Upper lobe of left lung (tissue), 6 donors: ENCODE measurements around the gene KLHL5. TPM values are rescaled to one million over a fixed set of nuclear protein-coding genes. Genes with fewer than 3 reads are reported as not detected.

ENCODE experiments used
- ATAC-seq, 2 donors: fragments of 200-7000 bp; cut with Tn5 transposase; one replicate each; pipeline ENCODE4 v1.9.1; 2022; ENCODE audit warnings: mild to moderate bottlenecking in 2 of 2, moderate library complexity in 2 of 2; ENCODE audit not compliant: low FRiP score in 2 of 2
- DNase-seq, 2 donors: peaks; one replicate each; pipeline ENCODE4 v3.0.0-alpha.2; 2019 to 2020
- H3K27ac ChIP-seq, 4 donors: fragments of 200-600 bp; sonication (generic); one replicate each; pipeline ENCODE4 v1.5.1; 2016 to 2019
- H3K27me3 ChIP-seq, 4 donors: fragments of 200-600 bp; sonication (generic); one replicate each; pipeline ENCODE4 v1.5.1; 2017 to 2019
- H3K36me3 ChIP-seq, 4 donors: fragments of 200-600 bp; sonication (generic); one replicate each; pipeline ENCODE4 v1.5.1; 2016 to 2019
- H3K4me1 ChIP-seq, 4 donors: fragments of 200-600 bp; sonication (generic); one replicate each; pipeline ENCODE4 v1.5.1; 2018 to 2019
- H3K4me3 ChIP-seq, 4 donors: fragments of 200-600 bp; sonication (generic); one replicate each; pipeline ENCODE4 v1.5.1; 2017 to 2019; ENCODE audit warnings: mild to moderate bottlenecking in 2 of 4, moderate library complexity in 1 of 4
- H3K9me3 ChIP-seq, 4 donors: fragments of 200-600 bp; sonication (generic); one replicate each; pipeline ENCODE4 v1.5.1; 2018 to 2019
- CTCF ChIP-seq, 6 experiments: fragments of 450-650 bp in 4 of 6; fragments of 200-600 bp in 2 of 6; sonication (generic) in 2 of 6; IDR thresholded peaks; one replicate each; pipeline ENCODE4 v1.5.1; 2016 to 2019; ENCODE audit warnings: antibody characterized with exemption in 6 of 6
- EP300 ChIP-seq, 4 donors: sonication (generic); formaldehyde crosslinking; IDR thresholded peaks; one replicate each; pipeline ENCODE4 v1.5.1; 2017; ENCODE audit warnings: antibody characterized with exemption in 4 of 4, control low read depth in 2 of 4
- POLR2A ChIP-seq, 4 donors: fragments of 450-650 bp; IDR thresholded peaks; one replicate each; pipeline ENCODE4 v1.5.1; 2016 to 2017; ENCODE audit warnings: antibody characterized with exemption in 4 of 4, mild to moderate bottlenecking in 2 of 4
- POLR2AphosphoS5 ChIP-seq, 2 donors: sonication (generic); formaldehyde crosslinking; IDR thresholded peaks; one replicate each; pipeline ENCODE4 v1.5.1; 2017; ENCODE audit warnings: antibody characterized with exemption in 2 of 2
- WGBS, 2 donors: methylation state at CpG; one replicate each; pipeline ENCODE4 v1.1.5; 2017 to 2018; 5-methylcytosine and 5-hydroxymethylcytosine counted together
- total RNA-seq, 6 donors: library from RNA; depleted of rRNA in 4 of 6; stranded (reverse); fragments of >200 nt in 4 of 6; gene quantifications; one replicate each; pipeline versions ENCODE4 v1.1.0 to v1.2.1, GENCODE V29; 2016 to 2021
- donor health status: DM: no; HTN: no; CAD: no; lungs with moderate emphysema.
- donor health status: DM: no; HTN: yes; CAD: no; lungs with severe emphysema.

KLHL5 gene
- total RNA-seq, 6 donors from 2014 or later, result 14.7 to 36.2 (median 23.7) TPM

- WGBS, 2 donors, result 5 to 8% methylated on average over 8 of the region's 8 CpGs
- peaks cover 31 to 38% (median 37%) of the 10 kb centered on the region in 4 donors for H3K4me1 ChIP-seq
These were observed 18.1 kb upstream of the KLHL5 start for GRCh38 chr4:39043861-39044363.

GRCh38 chr4:39044364-39044955 lies 17.6 kb upstream of the KLHL5 start:
- TF ChIP-seq CTCF (IDR thresholded peaks at IDR 0.05), result no peak
- TF ChIP-seq EP300 (IDR thresholded peaks at IDR 0.05), result no peak
- TF ChIP-seq POLR2AphosphoS5 (IDR thresholded peaks at IDR 0.05), result peak; percentile 17 to 38
- TF ChIP-seq POLR2A (IDR thresholded peaks at IDR 0.05), result peak in 2 of 4 donors; percentile 18 to 47
- H3K27ac ChIP-seq, result peak overlapping the region; percentile 87 to 100 (median 95)
- no peaks in the 10 kb centered on the region for H3K36me3 ChIP-seq
- DNase-seq, result peak; percentile 96 to 97
- peaks cover 31 to 44% (median 37%) of the 10 kb centered on the region in 4 donors for H3K4me1 ChIP-seq
- ATAC-seq, result peak; percentile 93 to 94
- peak overlapping the region; percentile 57 to 98 (median 88) for H3K4me3 ChIP-seq
- no peaks in the 10 kb centered on the region for H3K27me3 ChIP-seq
- no peaks in the 10 kb centered on the region for H3K9me3 ChIP-seq
- 0 to 1% methylated on average over 8 to 21 of the region's 54 CpGs for WGBS, 2 donors

More at GRCh38 chr4:39043861-39044363, 18.1 kb upstream of the KLHL5 start:
- H3K27me3 ChIP-seq, result no peaks in the 10 kb centered on the region
- DNase-seq (no peak), ATAC-seq (no peak)
- peak overlapping the region; percentile 57 to 98 (median 88) for H3K4me3 ChIP-seq
- H3K9me3 ChIP-seq, result no peaks in the 10 kb centered on the region
- no peak for TF ChIP-seq POLR2AphosphoS5 (IDR thresholded peaks at IDR 0.05)
- TF ChIP-seq CTCF (IDR thresholded peaks at IDR 0.05), result no peak
- peak in 1 of 4 donors; percentile 4 for TF ChIP-seq EP300 (IDR thresholded peaks at IDR 0.05)
- TF ChIP-seq POLR2A (IDR thresholded peaks at IDR 0.05), result no peak
- H3K27ac ChIP-seq, result peak overlapping the region; percentile 87 to 100 (median 95)
- H3K36me3 ChIP-seq, result no peaks in the 10 kb centered on the region

GRCh38 chr4:39044956-39045826 lies 16.8 kb upstream of the KLHL5 start:
- TF ChIP-seq EP300 (IDR thresholded peaks at IDR 0.05) (no peak), CTCF (IDR thresholded peaks at IDR 0.05) (peak in 1 of 6 experiments; percentile 16), POLR2AphosphoS5 (IDR thresholded peaks at IDR 0.05) (peak in 1 of 2 donors; percentile 10), POLR2A (IDR thresholded peaks at IDR 0.05) (peak in 1 of 4 donors; percentile 58)
- peak overlapping the region; percentile 87 to 100 (median 95) for H3K27ac ChIP-seq
- 2 to 4% methylated on average over 27 to 31 of the region's 82 CpGs for WGBS, 2 donors
- no peaks in the 10 kb centered on the region for H3K36me3 ChIP-seq
- H3K4me3 ChIP-seq, result peak overlapping the region; percentile 57 to 98 (median 88)
- H3K4me1 ChIP-seq, result peaks cover 31 to 44% (median 37%) of the 10 kb centered on the region in 4 donors
- no peaks in the 10 kb centered on the region for H3K27me3 ChIP-seq
- ATAC-seq, result peak; percentile 30 to 58
- no peaks in the 10 kb centered on the region for H3K9me3 ChIP-seq
- no peak for DNase-seq

- Histone ChIP-seq H3K4me1 (peaks cover 31 to 44% (median 37%) of the 10 kb centered on the region in 4 donors), H3K4me3 (peak overlapping the region; percentile 5 to 98 (median 88)), H3K36me3 (no peaks in the 10 kb centered on the region), H3K9me3 (no peaks in the 10 kb centered on the region), H3K27ac (peak overlapping the region; percentile 87 to 100 (median 95)), H3K27me3 (no peaks in the 10 kb centered on the region)
- DNase-seq, result no peak
- TF ChIP-seq EP300 (IDR thresholded peaks at IDR 0.05) (no peak), CTCF (IDR thresholded peaks at IDR 0.05) (no peak), POLR2AphosphoS5 (IDR thresholded peaks at IDR 0.05) (no peak), POLR2A (IDR thresholded peaks at IDR 0.05) (no peak)
- WGBS, 2 donors, result 19 to 26% methylated on average over 3 of the region's 3 CpGs
- ATAC-seq, result no peak
These were observed 16.2 kb upstream of the KLHL5 start for GRCh38 chr4:39045827-39046221.
